Measurements from ENCODE around the gene ATF7IP2. TPM values are rescaled to one million over a fixed set of nuclear protein-coding genes. Genes with fewer than 3 reads are reported as not detected.
"Not testable (repeated sequence)": the region's sequence is repeated elsewhere in the genome, so short reads cannot be mapped to it uniquely, and the experiment has no call there.

The ATF7IP2 gene
- total and polyA plus RNA-seq, 9 of the 15 experiments (the other 6 are each of a cell fraction or from before 2014, with no cell fraction given): 131 to 515 (median 196) TPM

DNA sequence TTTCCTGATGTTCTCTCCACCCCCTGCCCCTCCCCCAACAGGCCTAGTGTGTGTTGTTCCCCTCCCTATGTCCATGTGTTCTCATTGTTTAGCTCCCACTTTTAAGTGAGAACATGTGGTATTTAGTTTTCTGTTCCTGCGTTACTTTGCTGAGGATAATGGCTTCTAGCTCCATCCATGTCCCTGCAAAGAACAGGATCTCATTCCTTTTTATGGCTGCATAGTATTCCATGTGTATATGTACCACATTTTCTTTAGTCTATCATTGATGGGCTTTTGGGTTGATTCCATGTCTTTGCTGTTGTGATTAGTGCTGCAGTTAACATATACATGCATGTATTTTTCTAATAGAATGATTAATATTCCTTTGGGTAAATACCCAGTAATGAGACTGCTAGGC lies 90.8 kb downstream of the ATF7IP2 start:
- H3K79me2 ChIP-seq (ENCODE audit: control insufficient read depth, insufficient read depth, low read length); H3K27me3 ChIP-seq (ENCODE audit: control insufficient read depth in 2 of 2, insufficient read depth in 2 of 2, low read length in 2 of 2); H3K4me1 ChIP-seq (replicated peaks in 1 of 2; ENCODE audit: control insufficient read depth in 2 of 2, insufficient read depth in 2 of 2, low read length in 2 of 2); BruUV-seq (replicated peaks); H2AFZ ChIP-seq (ENCODE audit: low read depth, low read length); CTCF ChIA-PET (ENCODE audit: low intra/inter-chr PET ratio); H3K27ac ChIP-seq (ENCODE audit: extremely low read depth, low read depth, low read length); FAIRE-seq; H3K4me3 ChIP-seq; H3K4me2 ChIP-seq (ENCODE audit: insufficient read depth, low read length); in situ Hi-C loops (cut with MboI); DNase-seq (ENCODE audit: extremely low read depth in 1 of 4, low spot score in 3 of 4); H3K9ac ChIP-seq (ENCODE audit: insufficient read depth in 1 of 2, low read depth in 2 of 2, low read length in 2 of 2); ATAC-seq; H3K9me1 ChIP-seq (ENCODE audit: control insufficient read depth, insufficient read depth, low read length); intact Hi-C loops (cut with micrococcal nuclease); H3K9me3 ChIP-seq (replicated peaks; ENCODE audit: control insufficient read depth, insufficient read depth, low read depth, low read length); POLR2A ChIA-PET; H4K20me1 ChIP-seq (replicated peaks; ENCODE audit: control insufficient read depth, insufficient read depth, low read length): not testable (repeated sequence)
- H3K36me3 ChIP-seq (ENCODE audit: control insufficient read depth, insufficient read depth, low read length): peaks cover 45% of the 10 kb centered on the region
- TF ChIP-seq KDM1A (IDR thresholded peaks at IDR 0.05) (0 out of 4 replicates have a peak, but pooled peaks of 1 of the 2 experiments have one; percentile 13), ZNF146 (CRISPR knock-in tag; IDR thresholded peaks at IDR 0.05; ENCODE audit: unreplicated experiment) (peak; percentile 86), RBM25 (IDR thresholded peaks at IDR 0.05; ENCODE audit: low read depth, low read length, severe bottlenecking) (peak; percentile 67), BCOR (IDR thresholded peaks at IDR 0.05) (peak; percentile 55)
- WGBS (ENCODE audit: insufficient coverage, low coverage, missing lambda C conversion rate): 80% methylated on average over 1 of the region's 1 CpG

DNA sequence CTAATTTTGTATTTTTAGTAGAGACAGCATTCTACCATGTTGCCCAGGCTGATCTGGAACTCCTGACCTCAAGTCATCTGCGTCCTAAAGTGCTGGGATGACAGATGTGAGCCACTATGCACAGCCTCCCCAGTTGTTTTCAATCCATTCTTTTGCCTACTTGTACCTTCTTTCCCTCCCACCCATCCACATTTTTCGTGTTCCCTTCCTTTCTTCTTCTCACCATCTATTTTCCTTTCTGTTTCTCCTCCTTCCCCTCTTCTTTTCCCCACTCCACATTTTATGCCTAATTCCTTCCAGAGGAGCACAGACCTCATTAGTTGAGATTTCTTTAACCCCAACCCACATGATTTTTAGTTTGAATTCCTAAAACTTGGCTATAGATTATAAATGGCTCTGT lies 94.3 kb downstream of the ATF7IP2 start:
- intact Hi-C loops (cut with micrococcal nuclease): no loop called here
- Histone ChIP-seq H3K27me3 (ENCODE audit: control insufficient read depth in 2 of 2, insufficient read depth in 2 of 2, low read length in 2 of 2) (no peaks in the 10 kb centered on the region), H3K4me3 (no peak overlapping the region), H3K27ac (ENCODE audit: extremely low read depth, low read depth, low read length) (no peak overlapping the region), H2AFZ (ENCODE audit: low read depth, low read length) (no peak overlapping the region), H3K9me1 (ENCODE audit: control insufficient read depth, insufficient read depth, low read length) (no peaks in the 10 kb centered on the region), H3K9me3 (replicated peaks; ENCODE audit: control insufficient read depth, insufficient read depth, low read depth, low read length) (peaks cover 7% of the 10 kb centered on the region), H3K4me1 (replicated peaks in 1 of 2; ENCODE audit: control insufficient read depth in 2 of 2, insufficient read depth in 2 of 2, low read length in 2 of 2) (no peaks in the 10 kb centered on the region), H3K36me3 (ENCODE audit: control insufficient read depth, insufficient read depth, low read length) (peaks cover 31% of the 10 kb centered on the region; the same call in 2 of the 3 replicates), H3K4me2 (ENCODE audit: insufficient read depth, low read length) (no peak overlapping the region), H3K9ac (ENCODE audit: insufficient read depth in 1 of 2, low read depth in 2 of 2, low read length in 2 of 2) (no peak overlapping the region), H4K20me1 (replicated peaks; ENCODE audit: control insufficient read depth, insufficient read depth, low read length) (no peaks in the 10 kb centered on the region), H3K79me2 (ENCODE audit: control insufficient read depth, insufficient read depth, low read length) (no peaks in the 10 kb centered on the region)
- no TSS peak for BruUV-seq (replicated peaks)
- CTCF ChIA-PET (ENCODE audit: low intra/inter-chr PET ratio): no interaction called here
- POLR2A ChIA-PET: interaction anchor here (0.7 kb wide), 1 partner anchor 147 kb away, joined by 3 read pairs; no protein-coding TSS in a partner anchor
- no peak for FAIRE-seq
- no peak for ATAC-seq
- in situ Hi-C loops (cut with MboI): no loop called here
- WGBS (ENCODE audit: insufficient coverage, low coverage, missing lambda C conversion rate): 28% methylated on average over 2 of the region's 2 CpGs
- no peak for DNase-seq (ENCODE audit: extremely low read depth in 1 of 4, low spot score in 3 of 4)
- TF ChIP-seq ZFP30 (CRISPR knock-in tag; IDR thresholded peaks at IDR 0.05; ENCODE audit: borderline replicate concordance) (no peak), ZNF778 (CRISPR knock-in tag; IDR thresholded peaks at IDR 0.05) (no peak), ZC3H11A (IDR thresholded peaks at IDR 0.05; ENCODE audit: low read depth, low read length) (no peak), GTF2E2 (tag; IDR thresholded peaks at IDR 0.05) (no peak), GTF2F1 (IDR thresholded peaks at IDR 0.05; ENCODE audit: low read depth, low read length) (no peak), PTBP1 (IDR thresholded peaks at IDR 0.05; ENCODE audit: low read depth, low read length) (no peak), CHCHD3 (CRISPR knock-in tag; IDR thresholded peaks at IDR 0.05) (no peak), RBM22 (IDR thresholded peaks at IDR 0.05; ENCODE audit: low read depth, low read length, poor library complexity, severe bottlenecking) (no peak)
